Fibroblast of pulmonary artery (primary cell): ENCODE data around the gene RIC1.

ENCODE experiments used
- DNase-seq: peaks from one replicate; pipeline ENCODE4 v3.0.0-alpha.2; 2010; ENCODE audit warnings: low read depth
- H3K4me3 ChIP-seq: replicated peaks from 2 replicates; pipeline ENCODE4 v1.5.1; 2011; ENCODE audit warnings: low read depth, mild to moderate bottlenecking, control low read depth, low read length, moderate library complexity
- CTCF ChIP-seq: IDR thresholded peaks from 2 replicates; pipeline ENCODE4 v1.5.1; 2011; ENCODE audit warnings: mild to moderate bottlenecking, control low read depth, low read length, inconsistent platforms; ENCODE audit errors: missing control alignments

The RIC1 gene

GRCh38 chr9:5787220-5787619 is 158.3 kb downstream of the RIC1 start:
- TF ChIP-seq CTCF: no peak
- DNase-seq: no peak
- H3K4me3 ChIP-seq: no peak overlapping the region

DNA sequence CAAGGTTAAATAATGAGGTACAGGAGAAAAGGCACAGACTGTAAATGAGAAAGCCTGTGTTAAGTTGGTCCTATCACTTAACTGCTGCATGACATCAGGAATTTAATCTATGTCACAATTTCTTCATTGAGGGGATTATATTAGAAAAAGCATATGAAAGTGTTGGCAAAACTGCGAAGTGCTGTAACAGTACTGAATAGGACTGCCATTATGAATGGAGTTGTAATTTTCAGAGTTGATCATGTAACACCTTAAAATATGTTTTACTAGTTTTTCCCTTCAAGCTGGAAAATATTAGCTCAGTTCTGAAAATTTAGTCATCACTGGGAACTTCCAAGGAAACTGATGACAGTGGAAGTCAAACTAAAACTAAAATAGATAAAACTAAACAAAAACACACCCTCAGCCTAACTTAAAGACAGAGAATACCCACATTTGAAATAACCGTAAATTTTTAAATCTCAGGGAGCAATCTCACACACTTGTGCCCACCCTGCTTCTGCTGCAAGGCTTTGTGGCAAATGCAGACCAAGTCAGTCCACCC is 158.9 kb downstream of the RIC1 start:
- H3K4me3 ChIP-seq: no peak overlapping the region
- TF ChIP-seq CTCF: no peak

GRCh38 chr9:5789489-5789888 is 160.6 kb downstream of the RIC1 start:
- TF ChIP-seq CTCF: no peak
- DNase-seq: no peak
- H3K4me3 ChIP-seq: no peak overlapping the region

More for the DNA sequence above, 158.9 kb downstream of the RIC1 start:
- DNase-seq: no peak

DNA sequence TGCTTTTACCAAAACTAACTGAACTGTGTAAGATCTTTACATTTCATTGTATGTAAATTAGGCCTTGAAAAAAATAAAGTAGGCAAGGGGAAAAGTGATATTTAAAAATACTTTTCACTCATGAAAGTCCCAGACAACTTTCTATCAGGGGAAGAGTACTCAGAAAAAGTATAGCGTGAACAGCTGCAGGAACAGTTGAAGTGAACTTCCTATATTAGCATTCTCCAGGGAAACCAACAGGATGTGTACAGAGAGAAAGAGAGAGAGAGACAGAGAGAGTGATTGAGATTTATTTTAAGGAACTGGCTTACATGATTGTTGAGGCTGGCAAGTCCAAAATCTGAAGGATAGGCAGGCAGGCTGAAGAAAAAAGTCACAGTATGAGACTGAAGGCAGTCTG is 162.0 kb downstream of the RIC1 start:
- no peak overlapping the region for H3K4me3 ChIP-seq
- DNase-seq: no peak
- TF ChIP-seq CTCF: no peak

- no peak for TF ChIP-seq CTCF
- DNase-seq: no peak
- no peak overlapping the region for H3K4me3 ChIP-seq
Measured at GRCh38 chr9:5791870-5792269, 163.0 kb downstream of the RIC1 start.

GRCh38 chr9:5793812-5794211 is 164.9 kb downstream of the RIC1 start:
- no peak for DNase-seq
- no peak overlapping the region for H3K4me3 ChIP-seq
- TF ChIP-seq CTCF: no peak

DNA sequence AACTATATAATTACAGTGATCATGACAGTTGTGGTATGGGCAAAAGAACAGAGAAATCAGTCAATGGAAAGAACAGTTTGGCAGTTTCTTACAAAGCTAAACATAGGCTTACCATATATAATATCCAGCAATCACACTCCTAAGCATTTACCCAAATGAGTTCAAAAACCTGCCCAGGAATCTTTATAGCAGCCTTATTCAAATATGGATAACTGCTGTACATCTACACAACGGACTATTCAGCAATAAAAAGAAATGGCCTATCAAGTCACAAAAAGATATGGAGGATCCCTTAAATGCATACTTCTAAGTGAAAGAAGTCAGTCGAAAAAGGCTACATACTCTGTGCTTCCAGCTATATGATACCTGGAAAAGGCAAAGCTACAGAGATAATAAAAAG is 167.4 kb downstream of the RIC1 start:
- TF ChIP-seq CTCF: no peak
- H3K4me3 ChIP-seq: no peak overlapping the region
- no peak for DNase-seq
